Activated CD8-positive, alpha-beta memory T cell treated with anti-CD3 and anti-CD28 coated beads, Interleukin-2, amount 50 U/mL, for 48 hours (primary cell): Measurements from ENCODE around the gene NDUFS7.

Experiments
- DNase-seq: peaks from one replicate; pipeline ENCODE4 v3.0.0-alpha.2; 2020

The NDUFS7 gene

GRCh38 chr19:1386945-1387683 lies 3.4 kb downstream of the NDUFS7 start:
- no peak for DNase-seq

GRCh38 chr19:1387684-1388636 lies 4.3 kb downstream of the NDUFS7 start:
- DNase-seq, result no peak

GRCh38 chr19:1388637-1389026 lies 4.9 kb downstream of the NDUFS7 start:
- no peak for DNase-seq

- no peak for DNase-seq
Measured at GRCh38 chr19:1389033-1389940, 5.6 kb downstream of the NDUFS7 start.

GRCh38 chr19:1390890-1391423 lies 7.2 kb downstream of the NDUFS7 start:
- DNase-seq, result no peak

- DNase-seq, result no peak
Measured at GRCh38 chr19:1392407-1392806, 8.7 kb downstream of the NDUFS7 start.

- DNase-seq, result no peak
Measured at GRCh38 chr19:1392939-1393530, 9.3 kb downstream of the NDUFS7 start.

- no peak for DNase-seq
Measured at GRCh38 chr19:1393841-1394240, 10.1 kb downstream of the NDUFS7 start.

- DNase-seq, result no peak
Measured at GRCh38 chr19:1394252-1395193, 10.8 kb downstream of the NDUFS7 start.

GRCh38 chr19:1395194-1396018 lies 11.7 kb downstream of the NDUFS7 start:
- no peak for DNase-seq

GRCh38 chr19:1396019-1396767 lies 12.5 kb downstream of the NDUFS7 start:
- no peak for DNase-seq

- DNase-seq, result no peak
Measured at GRCh38 chr19:1396768-1397679, 13.3 kb downstream of the NDUFS7 start.

GRCh38 chr19:1397838-1398237 lies 14.1 kb downstream of the NDUFS7 start:
- DNase-seq, result no peak

GRCh38 chr19:1399079-1399478 lies 15.4 kb downstream of the NDUFS7 start:
- DNase-seq, result no peak

GRCh38 chr19:1399745-1400144 lies 16.0 kb downstream of the NDUFS7 start:
- no peak for DNase-seq

- DNase-seq, result no peak
Measured at GRCh38 chr19:1400281-1401137, 16.8 kb downstream of the NDUFS7 start.
